ENCODE results near the gene USP25.

The USP25 gene

DNA sequence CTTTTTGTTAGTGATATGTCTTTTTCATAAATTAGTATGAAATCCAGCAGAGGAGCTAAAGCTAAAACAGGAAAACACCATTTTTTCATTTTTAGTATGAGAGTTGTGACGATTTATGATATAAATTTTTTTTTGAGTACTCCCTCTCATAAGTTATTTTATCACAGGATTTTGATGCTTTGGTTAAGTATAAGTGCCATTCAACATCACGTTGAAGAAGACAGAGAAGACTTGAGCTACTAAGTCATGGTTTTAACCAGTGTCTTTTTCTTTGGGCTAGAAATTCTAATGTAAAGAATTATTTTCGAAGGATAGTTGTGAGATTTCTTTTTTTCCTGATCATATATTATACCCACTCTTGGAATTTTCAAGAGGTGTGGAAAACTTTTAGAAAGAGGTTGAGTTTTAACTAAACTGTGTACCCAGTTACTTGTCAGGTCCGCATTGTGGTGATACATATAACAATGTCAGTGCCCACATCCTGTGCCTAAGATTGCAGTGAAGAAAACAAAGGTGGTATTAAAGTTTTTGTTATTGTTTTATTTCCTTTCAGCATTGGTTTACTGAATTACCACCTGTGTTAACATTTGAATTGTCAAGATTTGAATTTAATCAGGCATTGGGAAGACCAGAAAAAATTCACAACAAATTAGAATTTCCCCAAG lies 93.8 kb downstream of the USP25 start:
- no peak for DNase-seq

DNA sequence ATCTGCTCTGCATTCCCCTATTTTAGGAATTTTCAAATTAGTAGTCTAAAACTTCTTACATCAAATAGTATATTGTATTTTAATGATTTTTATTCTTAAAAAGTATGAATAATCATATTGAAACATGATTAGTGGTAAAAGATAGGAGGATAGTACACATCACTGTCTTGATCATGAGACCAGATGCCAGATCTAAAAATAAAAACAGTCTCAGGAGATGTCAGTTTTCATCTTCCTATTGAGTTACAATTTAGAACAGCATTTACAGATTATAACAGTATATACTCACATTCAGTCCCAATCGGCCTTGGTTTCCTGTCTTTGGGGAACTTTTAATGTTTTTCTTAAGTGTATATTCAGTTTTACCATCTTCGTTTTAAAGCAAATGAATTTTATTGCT lies 95.9 kb downstream of the USP25 start:
- no peak for DNase-seq

DNA sequence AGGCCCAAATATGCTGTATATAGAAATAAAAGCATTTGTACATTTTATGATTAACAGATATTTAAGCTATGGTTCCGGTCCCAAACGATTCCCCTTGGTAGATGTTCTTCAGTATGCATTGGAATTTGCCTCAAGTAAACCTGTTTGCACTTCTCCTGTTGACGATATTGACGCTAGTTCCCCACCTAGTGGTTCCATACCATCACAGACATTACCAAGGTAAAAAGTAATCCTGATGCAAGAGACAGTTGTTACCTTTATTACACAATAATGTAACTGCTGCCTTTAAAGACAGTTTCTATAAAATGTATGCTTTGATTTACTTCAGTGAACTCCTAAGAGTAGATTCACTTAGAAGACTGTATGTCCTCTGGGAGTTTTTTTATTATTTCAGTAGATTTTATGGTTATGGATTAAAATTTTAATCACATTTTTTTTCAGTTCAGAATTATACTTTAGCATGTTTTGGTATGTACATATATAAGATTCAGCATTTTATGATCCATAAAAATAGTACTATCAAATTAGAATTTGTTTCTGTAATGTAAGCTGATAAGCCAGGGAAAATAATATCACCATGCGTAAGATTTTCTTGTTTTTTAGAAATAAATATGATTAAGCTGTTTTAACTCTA lies 96.5 kb downstream of the USP25 start:
- no peak for DNase-seq

DNA sequence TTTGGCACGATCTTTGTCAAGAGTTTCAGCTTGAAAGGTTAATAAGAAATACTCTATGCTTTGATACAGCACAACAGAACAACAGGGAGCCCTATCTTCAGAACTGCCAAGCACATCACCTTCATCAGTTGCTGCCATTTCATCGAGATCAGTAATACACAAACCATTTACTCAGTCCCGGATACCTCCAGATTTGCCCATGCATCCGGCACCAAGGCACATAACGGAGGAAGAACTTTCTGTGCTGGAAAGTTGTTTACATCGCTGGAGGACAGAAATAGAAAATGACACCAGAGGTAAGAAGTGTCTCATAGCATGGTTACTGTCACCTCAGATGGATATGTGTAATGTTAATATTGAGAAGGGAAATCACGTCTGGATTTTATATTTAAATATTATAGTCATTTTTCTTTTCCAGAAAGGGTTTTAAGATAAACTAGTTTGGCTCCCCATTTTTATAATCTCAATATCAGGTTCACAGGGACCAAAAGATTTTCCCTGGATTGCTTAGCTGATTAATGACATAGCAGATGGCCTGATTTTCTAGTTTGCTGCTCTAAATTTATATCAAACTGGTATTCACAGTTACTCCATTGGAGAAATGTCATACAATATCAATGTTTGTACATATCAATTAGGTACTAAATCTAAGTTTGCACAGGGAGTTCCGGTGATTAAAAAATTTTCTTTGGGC lies 97.3 kb downstream of the USP25 start:
- no peak for DNase-seq

DNA sequence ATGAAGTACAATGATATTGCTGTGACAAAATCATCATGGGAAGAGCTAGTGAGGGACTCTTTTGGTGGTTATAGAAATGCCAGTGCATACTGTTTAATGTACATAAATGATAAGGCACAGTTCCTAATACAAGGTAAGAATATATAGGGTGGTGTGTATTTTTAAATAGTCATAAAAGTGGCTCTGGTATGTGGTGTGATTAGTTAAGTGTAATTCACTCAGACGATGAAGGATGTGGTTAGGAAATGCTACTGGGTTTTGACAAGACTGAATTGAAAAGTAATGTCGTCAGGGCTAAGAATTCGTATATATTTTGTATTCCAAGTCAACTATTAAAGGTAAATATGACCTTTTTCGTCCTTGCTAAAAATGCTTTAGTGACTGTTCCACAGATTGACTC lies 101.7 kb downstream of the USP25 start:
- no peak for DNase-seq

DNA sequence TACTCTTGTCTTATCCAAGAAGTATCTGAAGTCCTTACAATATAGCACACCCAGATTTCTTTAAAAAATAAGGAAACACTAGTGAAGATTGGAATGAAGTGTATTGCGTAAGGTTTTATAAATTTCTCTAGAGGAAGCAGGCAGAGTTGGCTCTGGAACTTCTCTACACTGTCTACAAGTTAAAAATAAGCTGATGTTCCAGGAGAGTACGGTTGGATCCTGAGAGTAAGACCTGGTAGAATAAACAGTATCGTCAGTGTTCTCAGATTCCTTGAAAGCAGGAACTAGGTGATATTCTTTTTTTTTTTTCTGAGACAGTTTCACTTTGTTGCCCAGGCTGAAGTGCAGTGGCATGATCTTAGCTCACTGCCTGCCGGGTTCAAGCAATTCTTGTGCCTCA lies 107.9 kb downstream of the USP25 start:
- no peak for DNase-seq

DNA sequence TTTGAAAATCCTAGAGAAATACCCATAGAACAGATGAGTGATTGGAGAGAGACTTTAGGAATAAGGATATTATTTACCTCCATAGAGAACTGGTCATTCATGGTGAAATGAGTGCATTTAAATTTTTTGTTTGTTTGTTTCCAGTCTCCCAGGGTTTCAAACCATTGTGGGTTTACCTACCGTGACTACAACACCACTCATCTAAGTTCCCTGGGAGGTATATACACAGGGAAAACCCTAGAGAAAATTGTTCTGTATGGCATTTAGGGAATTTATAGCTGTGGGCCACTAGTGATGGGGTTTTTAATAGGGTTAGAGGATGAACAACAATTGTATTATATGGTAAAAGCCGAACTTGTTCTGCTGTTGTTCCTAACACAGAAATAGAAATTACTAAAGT lies 109.2 kb downstream of the USP25 start:
- DNase-seq: no peak

DNA sequence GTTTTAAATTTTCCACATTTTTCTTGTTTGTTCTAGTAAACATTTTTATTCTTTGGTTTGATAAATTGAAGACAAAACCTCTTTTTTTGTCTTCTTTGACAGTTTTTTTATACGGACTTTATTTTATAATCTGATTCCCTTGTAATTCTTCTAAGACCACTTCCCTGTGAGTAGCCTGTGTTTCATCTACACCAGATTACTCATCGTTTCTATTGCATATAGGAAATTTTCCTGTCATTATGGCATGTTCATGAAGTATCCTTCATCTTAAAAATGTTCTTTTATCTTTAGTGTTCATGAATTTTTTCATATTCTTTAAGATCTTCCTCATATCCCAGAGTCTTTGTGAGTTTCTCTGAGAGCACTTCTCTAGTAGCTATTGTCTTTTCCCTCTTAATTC lies 109.8 kb downstream of the USP25 start:
- no peak for DNase-seq

DNA sequence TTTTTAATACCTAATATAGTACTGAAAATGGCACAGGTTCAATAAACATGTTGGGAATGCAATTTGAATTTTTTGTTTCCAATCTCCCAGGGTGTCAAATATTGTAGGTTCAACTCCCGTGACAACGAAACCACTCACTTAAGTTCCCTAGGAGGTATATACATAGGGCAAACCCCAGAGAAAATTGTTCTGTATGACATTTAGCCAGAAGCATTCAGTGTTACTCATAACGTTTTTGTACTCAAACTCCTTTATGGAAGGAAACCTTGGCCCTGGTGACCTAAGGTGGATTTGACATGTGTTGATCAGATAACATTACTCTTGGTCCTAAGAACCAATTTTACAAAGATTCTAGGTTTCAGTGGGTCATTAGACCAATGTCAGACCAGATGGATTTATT lies 110.6 kb downstream of the USP25 start:
- no peak for DNase-seq

DNA sequence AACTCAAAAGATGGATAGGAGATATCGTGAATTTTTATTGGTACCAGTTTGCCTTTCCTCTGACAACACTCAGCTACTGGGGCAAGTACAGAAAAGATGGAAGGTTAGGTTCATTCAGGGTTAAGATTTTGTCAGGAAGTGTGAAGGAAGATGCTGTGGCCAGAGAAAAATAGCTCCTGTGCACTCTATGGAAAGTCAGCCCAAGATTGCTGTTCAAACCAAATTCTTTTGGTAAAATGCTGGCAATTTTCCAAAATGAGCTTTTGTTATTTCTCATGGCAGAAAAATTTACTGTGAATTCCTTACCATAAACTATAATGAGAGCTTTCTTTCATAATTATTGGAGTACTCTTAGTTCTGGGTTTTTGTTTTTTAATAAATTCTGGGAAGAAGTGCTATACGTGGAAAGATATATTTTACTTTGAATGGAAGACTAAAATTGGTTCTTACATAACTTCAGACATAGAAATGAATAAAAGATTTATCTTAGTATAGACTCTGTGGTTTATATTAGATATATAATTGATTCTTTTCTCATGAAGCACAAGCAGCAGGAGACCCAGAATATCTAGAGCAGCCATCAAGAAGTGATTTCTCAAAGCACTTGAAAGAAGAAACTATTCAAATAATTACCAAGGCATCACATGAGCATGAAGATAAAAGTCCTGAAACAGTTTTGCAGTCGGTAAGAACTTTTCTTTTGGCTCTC lies 112.2 kb downstream of the USP25 start:
- DNase-seq: no peak

DNA sequence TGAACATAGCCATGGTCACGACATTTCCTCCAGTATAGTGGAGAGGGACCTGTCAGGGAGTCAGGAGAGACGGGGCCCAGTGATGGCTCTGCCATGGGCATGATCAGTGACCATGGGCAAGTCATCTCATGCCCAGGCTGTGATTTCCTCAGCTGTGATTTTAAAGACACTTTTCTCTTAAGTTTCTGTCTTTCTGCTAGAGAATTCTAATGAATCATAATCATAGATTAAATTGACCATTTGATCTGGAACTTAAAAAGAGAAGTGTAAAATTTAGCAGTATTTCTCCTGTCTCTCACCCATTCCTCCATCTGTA lies 112.7 kb downstream of the USP25 start:
- no peak for DNase-seq

DNA sequence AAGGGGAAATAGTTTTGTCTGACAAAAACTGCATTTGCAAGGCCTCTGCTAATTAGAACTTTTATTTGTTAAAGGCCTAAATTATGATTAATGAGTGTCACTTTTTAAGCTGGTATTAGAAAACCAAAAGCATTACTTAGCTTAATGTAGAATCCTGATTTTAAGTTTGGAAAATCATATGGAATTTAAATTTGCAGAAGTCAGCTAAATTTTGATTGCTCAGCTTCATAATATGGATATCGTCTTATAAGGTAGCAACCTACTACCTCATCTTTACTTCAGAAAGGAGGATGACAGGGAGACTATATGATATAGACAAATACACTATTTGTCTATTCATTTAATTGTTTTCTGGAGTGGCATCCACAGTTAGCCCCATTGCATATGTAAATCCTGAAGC lies 114.0 kb downstream of the USP25 start:
- DNase-seq: no peak

DNA sequence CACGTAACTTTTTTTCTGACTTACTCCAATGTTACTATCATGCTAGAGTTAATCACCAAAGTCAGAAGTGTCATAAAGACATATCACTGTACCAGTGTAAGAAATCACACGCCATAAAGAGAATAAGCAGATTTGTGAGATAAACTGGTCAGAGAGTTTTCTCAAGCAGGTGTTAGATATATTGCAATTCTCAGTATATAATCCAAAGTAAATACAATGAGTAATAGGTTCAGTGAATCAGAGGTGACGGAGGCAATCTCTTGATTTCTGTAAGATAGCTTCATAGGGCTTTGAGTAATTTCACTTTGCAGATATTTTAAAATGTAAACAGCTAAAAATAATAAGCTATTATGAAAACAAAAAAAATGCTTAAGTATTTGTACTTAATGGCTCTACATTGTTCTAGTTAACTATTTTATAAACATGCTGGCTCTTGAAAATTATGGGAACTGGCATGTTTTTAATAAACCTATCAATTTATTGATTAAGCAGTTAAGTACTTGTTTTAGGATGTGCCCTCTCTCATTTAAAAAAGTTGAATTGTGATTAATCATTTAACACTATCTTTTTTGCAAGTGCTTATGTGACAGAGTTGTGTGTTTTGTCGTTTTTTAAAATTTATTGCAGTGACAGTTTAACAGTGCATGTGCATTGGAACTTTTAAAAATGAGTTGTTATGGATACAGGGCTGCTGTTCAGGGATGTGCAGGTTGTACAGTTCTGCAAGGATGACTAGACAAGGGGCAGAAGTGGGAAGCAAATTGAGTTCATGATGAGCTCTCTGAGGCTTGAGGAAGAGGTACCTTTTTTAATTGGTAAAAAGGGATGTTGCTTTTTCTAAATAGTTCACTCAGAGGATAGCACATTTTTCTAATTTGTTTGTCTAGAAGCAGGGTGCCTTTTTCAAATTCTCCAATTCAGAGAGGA lies 119.1 kb downstream of the USP25 start:
- DNase-seq: no peak

DNA sequence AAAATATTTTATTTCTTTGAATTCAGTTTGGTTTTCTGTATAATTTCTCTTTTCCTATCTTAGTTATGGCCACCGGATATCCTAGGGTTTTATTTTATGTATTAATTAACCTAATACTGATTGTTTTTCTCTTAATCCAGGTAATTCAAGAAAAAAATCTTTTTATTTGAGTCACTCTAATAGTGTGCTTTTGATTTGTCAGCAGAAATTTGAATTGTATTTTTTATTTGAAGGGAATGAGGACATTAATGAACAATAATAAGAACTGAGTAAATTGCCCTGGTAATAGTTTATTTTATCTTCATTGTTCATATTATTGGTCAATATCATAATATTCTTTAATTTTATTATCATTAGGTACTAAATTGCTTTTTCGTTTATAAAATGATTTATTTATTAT lies 120.1 kb downstream of the USP25 start:
- no peak for DNase-seq

DNA sequence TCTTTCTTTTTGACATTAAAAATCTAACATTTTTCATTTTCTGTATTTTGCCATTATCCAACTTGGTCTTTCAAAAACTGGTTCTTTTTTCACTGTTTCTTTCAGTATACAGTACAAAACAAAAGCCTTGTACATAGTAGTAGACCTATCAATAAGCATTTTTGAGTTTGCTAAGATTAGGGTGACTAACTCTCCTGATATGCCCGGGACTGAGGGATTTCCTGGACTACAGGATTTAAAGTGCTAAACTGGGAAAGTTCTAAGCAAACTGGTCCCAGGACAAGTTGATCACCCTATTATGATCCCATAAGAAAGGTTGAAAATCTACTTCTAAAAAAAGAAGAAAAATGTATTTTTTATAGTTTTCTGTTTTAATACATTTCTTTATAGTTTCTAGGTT lies 120.9 kb downstream of the USP25 start:
- DNase-seq: no peak

DNA sequence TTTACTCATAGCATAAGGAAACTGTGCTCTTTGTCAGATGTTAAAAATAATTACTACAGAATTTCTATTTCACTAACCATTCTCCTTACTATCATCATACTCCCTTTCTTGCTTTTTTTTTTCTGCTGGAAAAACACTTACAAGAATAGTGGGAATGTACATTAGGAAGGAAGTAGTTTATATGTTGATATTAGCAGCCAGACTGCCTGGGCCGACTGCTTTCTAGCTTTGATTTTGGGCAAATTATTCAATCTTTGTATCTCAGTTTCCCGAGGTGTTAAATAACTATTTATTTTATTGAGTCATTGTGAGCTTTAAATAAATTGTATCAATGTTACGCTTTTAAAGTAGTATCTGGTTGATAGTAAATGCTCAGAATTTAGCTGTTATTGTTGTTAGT lies 122.4 kb downstream of the USP25 start:
- no peak for DNase-seq

DNA sequence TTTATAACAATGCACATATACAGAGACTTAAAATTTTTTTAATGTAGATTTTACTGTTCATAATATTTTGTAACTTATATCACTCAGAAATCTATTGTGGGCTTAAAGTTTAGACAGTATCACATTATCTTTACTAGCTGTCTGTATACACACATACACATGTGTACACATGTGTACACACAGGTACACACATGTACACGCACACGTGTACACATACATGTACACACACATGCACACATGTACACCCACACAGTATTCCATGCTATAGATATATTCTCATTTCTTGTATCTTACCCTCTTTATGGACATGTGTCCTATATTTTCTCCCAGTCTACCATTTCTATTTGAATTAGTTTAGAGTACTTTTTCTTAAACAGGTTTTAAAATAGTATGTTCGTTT lies 123.3 kb downstream of the USP25 start:
- DNase-seq: no peak

DNA sequence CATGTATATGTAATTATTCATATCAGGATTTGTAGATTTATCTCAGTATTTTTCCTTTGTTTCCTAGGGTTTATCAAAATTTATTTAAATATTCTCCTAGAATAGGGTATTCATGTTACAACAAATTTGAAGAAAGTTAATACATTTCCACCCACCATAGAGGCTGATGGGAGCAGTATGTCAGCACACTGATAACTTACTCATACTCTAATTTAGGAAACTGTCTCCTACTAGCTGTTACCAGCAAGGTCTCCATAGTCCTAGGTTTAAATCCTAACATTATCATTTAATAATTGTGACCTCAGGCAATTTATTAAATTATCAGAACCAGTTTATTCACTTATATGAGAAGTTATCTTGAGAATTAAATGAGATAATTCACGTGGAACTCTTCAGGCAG lies 127.0 kb downstream of the USP25 start:
- DNase-seq: no peak

DNA sequence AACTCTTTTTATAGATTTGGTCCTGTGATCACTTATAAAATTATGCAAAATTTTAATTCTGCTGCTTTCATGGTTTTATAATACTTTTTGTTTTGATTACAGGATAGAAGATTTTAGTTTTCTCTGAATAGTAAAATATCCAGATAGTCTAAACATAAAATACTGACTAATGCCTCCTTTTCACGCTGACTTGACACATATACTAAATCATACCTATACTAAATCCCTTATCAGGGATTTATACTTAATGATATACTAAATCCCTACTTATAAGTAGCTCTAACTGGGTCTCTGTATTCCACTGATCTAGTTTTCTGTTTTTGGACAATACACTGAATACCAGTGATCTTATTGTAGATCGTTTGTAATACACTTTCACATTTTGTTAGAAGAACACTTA lies 128.0 kb downstream of the USP25 start:
- no peak for DNase-seq

DNA sequence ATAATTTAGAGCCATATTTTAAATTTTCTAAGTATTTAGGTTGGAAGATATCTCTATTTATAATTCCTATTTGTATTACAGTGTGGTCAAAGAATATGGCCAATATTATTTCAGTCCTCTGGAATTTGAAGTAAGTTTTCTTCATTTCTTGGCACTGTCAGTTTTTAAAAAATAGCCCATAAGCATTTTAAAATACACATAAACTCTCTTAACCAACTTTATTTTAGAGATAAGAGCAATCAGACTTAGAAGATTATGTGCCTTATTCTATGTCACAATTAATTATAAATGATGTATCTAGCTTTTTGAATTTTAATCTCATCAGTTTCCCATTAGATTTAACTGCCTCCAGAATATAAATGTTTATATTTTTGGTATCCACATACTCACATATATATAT lies 130.8 kb downstream of the USP25 start:
- DNase-seq: no peak

DNA sequence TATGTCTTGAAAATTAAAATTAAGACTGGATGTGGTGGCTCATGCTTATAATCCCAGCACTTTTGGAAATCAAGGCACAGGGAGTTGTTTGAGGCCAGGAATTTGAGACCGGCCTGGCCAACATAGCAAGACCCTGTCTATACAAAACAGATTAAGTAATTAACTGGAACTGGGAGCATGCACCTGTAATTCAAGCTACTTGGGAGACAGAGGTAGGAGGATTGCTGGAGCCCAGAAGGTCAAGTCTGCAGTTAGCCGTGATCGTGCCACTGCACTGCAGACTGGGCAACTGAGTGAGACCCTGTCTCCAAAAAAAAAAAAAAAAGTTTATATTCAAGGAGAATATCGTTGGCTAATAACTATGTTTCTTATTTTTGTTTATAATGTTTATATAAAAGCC lies 139.2 kb downstream of the USP25 start:
- no peak for DNase-seq

DNA sequence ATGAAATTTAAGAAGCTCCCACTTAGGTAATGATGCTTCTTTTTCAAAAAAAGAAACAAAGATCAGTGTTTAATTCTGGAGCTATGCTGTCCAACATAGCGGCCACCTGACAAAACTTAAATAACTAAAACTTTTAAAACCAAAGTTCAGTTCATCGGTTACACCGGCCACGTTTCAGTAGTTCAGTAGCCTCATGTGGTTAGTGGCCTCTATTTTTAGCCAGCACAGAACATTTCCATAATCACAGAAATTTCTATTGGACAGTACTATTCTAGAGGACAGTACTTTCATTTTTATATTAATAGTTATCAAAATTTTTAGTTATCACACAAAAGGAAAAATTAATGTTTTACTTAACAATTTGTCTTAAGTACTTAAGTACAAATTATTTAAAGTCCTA lies 141.0 kb downstream of the USP25 start:
- no peak for DNase-seq

DNA sequence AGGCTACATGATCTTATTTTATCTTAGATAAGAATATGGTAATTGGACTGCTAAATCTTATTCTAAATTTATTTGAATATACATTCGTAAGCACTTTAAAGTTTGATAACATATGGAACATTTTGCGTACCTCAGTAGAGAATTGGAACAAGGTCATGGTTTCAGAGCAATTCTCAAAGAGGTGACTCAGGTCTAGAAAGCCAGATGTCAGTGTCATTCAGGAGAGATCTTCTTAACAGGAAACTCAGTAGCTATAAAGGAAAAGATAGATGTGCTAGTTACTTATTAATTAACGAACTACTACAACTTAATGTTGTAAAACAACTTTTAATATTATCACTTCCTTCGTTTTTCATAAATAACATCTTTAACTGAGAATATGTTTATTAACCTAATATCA lies 142.5 kb downstream of the USP25 start:
- no peak for DNase-seq
